Measurements from ENCODE around the gene SF3B3. TPM values are rescaled to one million over a fixed set of nuclear protein-coding genes. Genes with fewer than 3 reads are reported as not detected.

The SF3B3 gene
- total RNA-seq, 1 donor from 2014 or later: 463 TPM

GRCh38 chr16:70534971-70535370 lies 11.4 kb downstream of the SF3B3 start:
- ATAC-seq (ENCODE audit: low read depth): no peak
- no peak for TF ChIP-seq CTCF (IDR thresholded peaks at IDR 0.05)
- Mint-ChIP-seq H3K9me3 (no peaks in the 10 kb centered on the region), H3K36me3 (ENCODE audit: low read depth) (peaks cover 87% of the 10 kb centered on the region), H3K27me3 (no peaks in the 10 kb centered on the region), H3K27ac (no peak overlapping the region), H3K4me1 (peaks cover 2% of the 10 kb centered on the region), H3K4me3 (no peak overlapping the region)
- DNase-seq: no peak
- intact Hi-C loops (cut with micrococcal nuclease): no loop called here
- POLR2A ChIA-PET: no interaction called here
- CTCF ChIA-PET: no interaction called here

GRCh38 chr16:70540994-70541393 lies 17.4 kb downstream of the SF3B3 start:
- H3K36me3 Mint-ChIP-seq (ENCODE audit: low read depth): peaks cover 84% of the 10 kb centered on the region
- no peaks in the 10 kb centered on the region for H3K4me1 Mint-ChIP-seq
- intact Hi-C loops (cut with micrococcal nuclease): no loop called here
- no peaks in the 10 kb centered on the region for H3K27me3 Mint-ChIP-seq
- no peak overlapping the region for H3K27ac Mint-ChIP-seq
- H3K4me3 Mint-ChIP-seq: no peak overlapping the region
- ChIA-PET CTCF (no interaction called here), POLR2A (interaction anchor here (1.0 kb wide), 1 partner anchor 12 kb away, joined by 3 read pairs; no protein-coding TSS in a partner anchor)
- TF ChIP-seq CTCF (IDR thresholded peaks at IDR 0.05): no peak
- H3K9me3 Mint-ChIP-seq: no peaks in the 10 kb centered on the region
- DNase-seq (no peak), ATAC-seq (ENCODE audit: low read depth) (no peak)

GRCh38 chr16:70544548-70544947 lies 20.9 kb downstream of the SF3B3 start:
- no peak for ATAC-seq (ENCODE audit: low read depth)
- Mint-ChIP-seq H3K9me3 (no peaks in the 10 kb centered on the region), H3K27me3 (no peaks in the 10 kb centered on the region), H3K4me3 (no peak overlapping the region), H3K4me1 (no peaks in the 10 kb centered on the region), H3K27ac (no peak overlapping the region), H3K36me3 (ENCODE audit: low read depth) (peaks cover 81% of the 10 kb centered on the region)
- no peak for DNase-seq
- ChIA-PET CTCF (no interaction called here), POLR2A (interaction anchor here (0.6 kb wide), 1 partner anchor 166 kb away, joined by 5 read pairs; no protein-coding TSS in a partner anchor)
- intact Hi-C loops (cut with micrococcal nuclease): no loop called here
- TF ChIP-seq CTCF (IDR thresholded peaks at IDR 0.05): no peak

GRCh38 chr16:70548936-70549335 lies 25.3 kb downstream of the SF3B3 start:
- no peaks in the 10 kb centered on the region for H3K27me3 Mint-ChIP-seq
- CTCF ChIA-PET: no interaction called here
- ATAC-seq (ENCODE audit: low read depth) (no peak), DNase-seq (no peak)
- no peak overlapping the region for H3K4me3 Mint-ChIP-seq
- intact Hi-C loops (cut with micrococcal nuclease): no loop called here
- no peak overlapping the region for H3K27ac Mint-ChIP-seq
- H3K36me3 Mint-ChIP-seq (ENCODE audit: low read depth): peaks cover 87% of the 10 kb centered on the region
- H3K4me1 Mint-ChIP-seq: no peaks in the 10 kb centered on the region
- H3K9me3 Mint-ChIP-seq: no peaks in the 10 kb centered on the region
- no peak for TF ChIP-seq CTCF (IDR thresholded peaks at IDR 0.05)
- POLR2A ChIA-PET: no interaction called here

GRCh38 chr16:70550082-70550481 lies 26.5 kb downstream of the SF3B3 start:
- Mint-ChIP-seq H3K4me1 (no peaks in the 10 kb centered on the region), H3K27ac (no peak overlapping the region), H3K36me3 (ENCODE audit: low read depth) (peaks cover 88% of the 10 kb centered on the region), H3K4me3 (no peak overlapping the region), H3K9me3 (no peaks in the 10 kb centered on the region), H3K27me3 (no peaks in the 10 kb centered on the region)
- ChIA-PET POLR2A (no interaction called here), CTCF (interaction anchor here (1.9 kb wide), 1 partner anchor 11 kb away, joined by 5 read pairs; no protein-coding TSS in a partner anchor)
- ATAC-seq (ENCODE audit: low read depth) (no peak), DNase-seq (no peak)
- intact Hi-C loops (cut with micrococcal nuclease): no loop called here
- TF ChIP-seq CTCF (IDR thresholded peaks at IDR 0.05): no peak

All from activated B cell treated with CpG ODN at 0.5 μM for 24 hours (primary cell).